Stimulated activated CD4-positive, alpha-beta T cell treated with anti-CD3 and anti-CD28 coated beads, Interleukin-4, amount 100 ng/mL, for 1 hour (primary cell): ENCODE measurements around the gene ZNF593.

Experiments used
- DNase-seq: peaks from one replicate; pipeline ENCODE4 v3.0.0-alpha.2; 2020

Gene ZNF593

DNA sequence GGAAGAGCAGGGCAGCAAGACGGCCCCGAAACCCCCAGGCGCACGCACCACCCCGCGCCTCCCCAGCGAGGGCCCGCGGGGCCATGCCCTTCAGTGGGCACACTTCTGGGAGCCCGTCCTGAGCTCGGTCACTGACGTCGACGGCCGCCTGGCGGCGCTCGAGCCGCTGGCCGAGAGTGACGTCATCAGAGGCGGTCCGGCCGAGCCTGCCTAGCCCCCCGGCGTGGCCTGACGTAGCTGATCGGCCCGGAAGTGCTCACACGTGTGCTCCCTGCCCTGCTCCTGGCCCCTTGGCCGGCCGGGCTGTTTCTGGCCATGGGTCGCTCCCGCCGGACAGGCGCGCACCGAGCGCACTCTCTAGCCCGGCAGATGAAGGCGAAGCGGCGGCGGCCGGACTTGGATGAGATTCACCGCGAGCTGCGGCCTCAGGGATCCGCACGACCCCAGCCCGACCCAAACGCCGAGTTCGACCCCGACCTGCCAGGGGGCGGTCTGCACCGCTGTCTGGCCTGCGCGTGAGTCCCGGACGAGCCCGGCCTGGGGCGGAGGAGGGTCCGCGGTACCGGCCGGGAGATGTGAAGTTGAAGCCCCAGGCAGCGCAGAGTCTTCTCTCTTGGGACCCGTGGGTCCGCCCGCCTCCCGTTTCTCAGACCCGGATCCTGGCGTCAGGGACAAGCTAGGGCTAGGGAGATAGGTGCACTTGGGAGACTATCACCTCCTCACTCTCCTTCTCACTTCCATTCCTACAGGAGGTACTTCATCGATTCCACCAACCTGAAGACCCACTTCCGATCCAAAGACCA lies at the start of gene ZNF593:
ZNF593 (plus strand) TSS at position 240 of the 803 bp plus-strand sequence; CDS start at position 316, 76 bp downstream.
- DNase-seq = peak; percentile 87

- DNase-seq = no peak
Measured at GRCh38 chr1:26121854-26122773, 47.6 kb upstream of the ZNF593 start.

DNA sequence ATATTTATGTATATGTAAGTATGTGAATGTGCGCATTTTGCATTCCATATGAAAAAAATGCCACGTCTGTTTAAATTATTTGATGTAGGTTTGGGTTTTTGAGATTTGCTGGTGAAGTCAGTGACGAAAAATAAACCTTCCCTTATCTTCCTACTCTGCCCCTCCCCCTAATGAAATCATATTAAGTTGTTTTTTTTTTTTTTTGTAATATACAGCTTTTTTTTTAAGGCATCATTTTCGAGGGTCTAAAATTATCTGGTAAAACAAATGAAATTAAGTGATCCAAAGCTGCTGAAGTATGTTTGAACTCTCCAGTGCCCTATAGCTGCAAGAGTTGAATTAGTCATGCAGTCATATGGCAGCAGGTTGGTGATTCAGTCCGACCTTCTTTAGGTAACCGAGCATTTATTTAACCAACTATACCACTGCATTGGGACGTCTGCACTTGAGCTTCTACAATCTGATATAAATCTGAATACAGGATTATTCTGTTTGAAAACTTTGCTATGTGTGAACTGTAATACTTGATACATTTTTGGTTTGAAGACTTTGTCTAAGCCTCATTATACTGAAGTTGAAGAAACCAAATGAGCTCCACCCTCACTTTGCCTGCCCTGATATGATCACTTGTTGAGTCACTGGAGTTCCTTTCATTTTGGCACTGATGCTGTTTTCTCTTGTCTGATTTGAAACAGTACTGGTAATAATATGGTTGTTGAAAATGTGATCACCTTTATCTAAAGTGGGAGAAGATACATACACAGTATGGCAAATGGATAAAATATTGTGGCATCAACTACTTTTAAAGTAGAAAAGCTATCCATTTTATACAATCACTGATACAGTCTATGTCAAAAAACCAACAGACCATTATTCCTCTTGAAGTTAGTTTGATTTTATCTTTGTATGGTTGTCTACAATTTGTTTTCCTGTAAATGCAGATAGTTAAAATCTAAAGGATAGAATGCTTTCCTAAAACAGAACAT lies 46.4 kb upstream of the ZNF593 start:
- no peak for DNase-seq

GRCh38 chr1:26124418-26125331 lies 45.0 kb upstream of the ZNF593 start:
- no peak for DNase-seq

DNA sequence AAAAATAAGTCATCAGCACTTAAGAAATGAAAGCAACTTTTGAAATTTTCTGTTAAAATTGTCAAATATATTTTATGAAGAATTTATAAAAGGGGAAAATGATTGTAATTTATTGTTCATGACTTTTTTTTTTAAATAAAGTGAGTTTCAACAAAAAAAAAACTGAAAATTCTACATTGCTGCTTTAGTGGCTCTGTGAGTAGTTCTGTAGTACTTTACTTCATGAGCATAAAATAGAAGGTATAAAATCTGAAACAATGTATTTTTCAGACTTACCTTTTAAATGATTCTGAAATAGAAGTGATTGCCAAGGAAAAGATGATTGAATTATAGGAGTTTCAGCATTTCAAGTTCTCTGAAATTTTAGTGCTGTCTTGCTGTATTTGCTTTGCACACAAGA lies 44.3 kb upstream of the ZNF593 start:
- DNase-seq = no peak

DNA sequence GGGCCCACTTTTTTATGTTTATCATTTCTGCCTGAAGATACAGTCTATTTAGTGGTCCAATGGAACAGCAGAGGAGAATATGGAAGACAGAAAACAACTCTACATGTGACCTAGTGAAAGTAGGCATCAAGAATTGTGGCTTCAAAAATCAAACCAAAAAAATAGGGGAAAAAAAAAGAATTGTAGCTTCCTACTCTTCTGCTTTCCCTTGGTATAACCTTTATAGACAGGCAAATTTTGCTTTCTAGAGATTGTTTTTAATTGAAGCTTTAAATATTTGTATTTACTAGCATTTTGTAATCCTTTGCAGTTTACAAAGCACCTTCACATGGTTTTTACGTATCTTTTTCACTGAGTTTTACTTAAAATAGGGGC lies 43.8 kb upstream of the ZNF593 start:
- no peak for DNase-seq

GRCh38 chr1:26126321-26127084 lies 43.2 kb upstream of the ZNF593 start:
- peak; percentile 21 for DNase-seq

GRCh38 chr1:26127235-26128163 lies 42.2 kb upstream of the ZNF593 start:
- DNase-seq = no peak

GRCh38 chr1:26129778-26130177 lies 39.9 kb upstream of the ZNF593 start:
- DNase-seq = no peak

GRCh38 chr1:26130695-26131094 lies 39.0 kb upstream of the ZNF593 start:
- no peak for DNase-seq

DNA sequence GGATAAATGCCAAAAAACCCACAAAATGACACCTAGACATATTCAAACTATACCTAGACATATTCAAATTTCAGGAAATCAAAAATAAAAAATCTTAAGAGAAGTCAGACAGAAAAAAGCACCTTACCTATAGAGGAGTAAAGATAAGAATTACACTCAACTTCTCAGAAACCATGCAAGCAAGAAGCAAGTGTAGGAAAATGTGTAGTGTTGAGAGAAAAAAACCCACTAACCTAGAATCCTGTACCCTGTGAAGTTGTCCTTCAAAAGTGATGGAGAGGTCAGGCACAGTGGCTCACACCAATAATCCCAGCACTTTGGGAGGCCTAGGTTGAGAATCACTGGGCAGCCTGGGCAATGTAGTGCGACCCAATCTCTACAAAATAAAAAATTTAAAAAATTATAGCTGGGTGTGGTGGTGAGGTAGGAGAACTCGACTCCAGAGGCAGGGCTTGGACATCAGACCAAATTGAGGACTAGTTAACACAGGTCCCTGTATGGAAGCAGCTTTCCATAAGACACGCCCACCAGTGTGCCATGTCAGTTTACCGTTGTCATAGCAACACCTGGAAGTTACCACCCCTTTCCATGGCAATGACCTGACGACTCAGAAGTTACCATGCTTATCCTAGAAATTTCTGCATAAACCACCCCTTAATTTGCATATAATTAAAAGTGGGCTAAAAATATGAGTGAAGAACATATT lies 37.4 kb upstream of the ZNF593 start:
- no peak for DNase-seq

- no peak for DNase-seq
Measured at GRCh38 chr1:26132834-26133167, 36.9 kb upstream of the ZNF593 start.

DNA sequence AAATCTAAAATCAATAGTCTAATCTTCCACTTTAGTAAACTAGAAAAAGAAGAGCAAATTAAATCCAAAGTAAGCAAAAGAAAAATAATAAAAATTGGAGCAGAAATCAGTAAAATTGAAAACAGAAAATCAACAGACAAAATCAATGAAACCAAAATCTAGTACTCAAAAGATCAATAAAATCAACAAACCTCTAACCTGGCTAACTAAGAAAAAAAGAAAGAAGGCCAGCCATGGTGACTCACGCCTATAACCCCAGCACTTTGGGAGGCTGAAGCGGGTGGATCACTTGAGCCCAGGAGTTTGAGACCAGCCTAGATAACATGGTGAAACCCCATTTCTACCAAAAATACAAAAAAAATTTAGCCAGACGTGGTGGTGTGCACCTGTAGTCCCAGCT lies 35.2 kb upstream of the ZNF593 start:
- no peak for DNase-seq

- no peak for DNase-seq
Measured at GRCh38 chr1:26138974-26139558, 30.6 kb upstream of the ZNF593 start.

DNA sequence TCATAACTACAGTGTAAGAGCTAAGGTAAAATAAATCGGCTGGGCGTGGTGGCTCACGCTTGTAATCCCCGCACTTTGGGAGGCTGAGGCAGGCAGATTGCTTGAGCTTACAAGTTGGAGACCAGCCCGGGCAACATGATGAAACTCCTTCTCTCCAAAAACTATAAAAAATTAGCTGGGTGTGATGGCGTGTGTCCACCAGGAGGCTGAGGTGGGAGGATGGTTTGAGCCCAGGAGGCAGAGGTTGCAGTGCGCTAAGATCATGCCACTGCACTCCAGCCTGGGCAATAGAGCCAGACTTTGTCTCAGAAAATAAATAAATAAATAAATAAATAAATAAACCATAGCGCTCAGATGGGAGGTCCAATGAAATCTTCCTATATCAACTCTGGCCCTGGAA lies 27.5 kb upstream of the ZNF593 start:
- DNase-seq = no peak

DNA sequence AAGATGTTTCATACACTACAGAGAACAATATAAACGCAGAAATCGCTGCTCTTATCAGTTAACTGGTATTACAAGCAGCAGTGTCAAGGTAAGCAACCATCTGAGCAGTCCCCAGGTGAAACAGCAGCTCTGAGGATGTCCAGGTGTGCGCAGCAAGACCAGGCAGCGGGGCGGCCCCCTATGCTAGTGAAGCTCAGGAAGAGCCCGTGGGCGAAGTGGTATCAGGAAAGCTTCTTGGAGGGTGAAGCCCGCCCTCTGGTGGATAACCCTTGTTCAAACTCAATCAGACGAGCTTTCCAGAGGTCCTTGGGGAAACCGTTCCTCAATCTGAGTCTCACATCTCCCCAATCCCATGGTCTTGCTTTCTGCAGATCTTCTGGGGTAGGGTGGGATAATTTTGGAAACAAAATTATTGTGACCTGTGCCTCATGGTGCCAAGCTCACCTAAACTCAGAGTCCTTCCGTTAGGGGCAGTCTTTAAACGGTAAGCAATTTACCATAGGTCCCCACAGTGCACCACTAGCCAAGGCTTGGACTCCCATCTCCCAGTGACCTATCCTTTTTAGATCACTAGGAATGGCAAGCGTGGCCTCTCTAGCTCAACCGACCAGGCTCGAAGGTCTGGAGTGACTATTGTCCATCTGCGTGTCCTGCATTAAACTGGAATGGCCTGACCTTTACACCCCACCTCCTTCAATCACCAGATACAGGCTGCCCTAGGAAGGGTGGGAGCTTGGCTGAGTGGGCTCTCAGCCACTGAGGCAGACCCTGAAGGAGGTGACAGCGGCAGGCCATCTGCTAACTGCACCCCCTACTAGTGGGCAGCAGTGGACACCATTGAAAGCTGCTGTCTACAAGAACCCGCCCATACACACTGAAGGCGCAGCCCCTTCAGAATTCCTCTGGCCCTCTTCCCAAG lies 24.4 kb upstream of the ZNF593 start:
- DNase-seq = peak; percentile 64

GRCh38 chr1:26145960-26146294 lies 23.8 kb upstream of the ZNF593 start:
- no peak for DNase-seq

GRCh38 chr1:26148887-26149286 lies 20.8 kb upstream of the ZNF593 start:
- DNase-seq = no peak
